ENCODE measurements around the gene PTK6. TPM values are rescaled to one million over a fixed set of nuclear protein-coding genes. Genes with fewer than 3 reads are reported as not detected.

PTK6 gene
- total and polyA plus RNA-seq, 2 of the 13 experiments (the other 11 are each of a cell fraction or from before 2014, with no cell fraction given), result 0.08 TPM; not detected in 1

DNA sequence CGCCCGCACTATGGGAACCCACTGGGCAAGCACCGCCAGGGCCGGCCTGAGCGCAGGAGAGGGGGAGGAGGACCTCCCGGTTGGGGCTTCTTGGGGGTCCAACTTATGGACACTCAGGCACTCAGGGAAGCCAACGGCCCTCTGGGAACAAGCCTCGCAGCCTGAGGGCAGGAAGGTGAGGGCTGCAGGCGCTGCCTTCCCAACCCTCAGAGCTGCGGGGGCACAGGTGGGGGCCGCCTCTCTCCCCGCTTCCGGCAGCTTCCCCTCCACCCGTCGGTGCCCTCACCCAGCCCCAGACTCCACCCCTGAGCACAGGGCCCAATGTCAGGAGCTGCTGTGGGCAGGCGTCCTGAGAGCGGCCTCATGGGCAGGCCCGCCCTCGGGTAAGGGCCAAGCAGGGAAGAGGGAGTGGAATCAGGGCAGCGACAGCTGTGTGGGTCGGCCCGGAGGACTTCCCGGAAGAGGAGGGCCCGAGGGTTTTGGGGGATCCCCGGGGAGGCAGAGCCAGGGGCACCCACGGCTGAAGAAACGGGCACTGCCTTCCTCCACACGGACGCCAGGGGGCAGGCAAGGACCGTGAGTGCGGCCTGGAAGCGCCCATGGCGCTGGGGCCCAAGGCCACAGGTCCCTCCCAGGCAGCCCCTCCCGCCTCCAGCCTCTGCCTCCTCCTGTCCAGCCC lies 488 bp upstream of the PTK6 start (continued):
- peak in 1 of 2 experiments; percentile 98; a peak in 2 of 4 replicates for TF ChIP-seq KLF16 (CRISPR knock-in tag; IDR thresholded peaks at IDR 0.05)
- TF ChIP-seq ZNF672 (CRISPR knock-in tag; IDR thresholded peaks at IDR 0.05), result no peak
- TF ChIP-seq NFYC (CRISPR knock-in tag; IDR thresholded peaks at IDR 0.05), result peak; percentile 48; the same call in 1 of the 2 replicates
- TF ChIP-seq, protein P1, sequence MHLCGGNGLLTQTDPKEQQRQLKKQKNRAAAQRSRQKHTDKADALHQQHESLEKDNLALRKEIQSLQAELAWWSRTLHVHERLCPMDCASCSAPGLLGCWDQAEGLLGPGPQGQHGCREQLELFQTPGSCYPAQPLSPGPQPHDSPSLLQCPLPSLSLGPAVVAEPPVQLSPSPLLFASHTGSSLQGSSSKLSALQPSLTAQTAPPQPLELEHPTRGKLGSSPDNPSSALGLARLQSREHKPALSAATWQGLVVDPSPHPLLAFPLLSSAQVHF (CRISPR knock-in tag; IDR thresholded peaks at IDR 0.05), result no peak
- TF ChIP-seq, protein P2, sequence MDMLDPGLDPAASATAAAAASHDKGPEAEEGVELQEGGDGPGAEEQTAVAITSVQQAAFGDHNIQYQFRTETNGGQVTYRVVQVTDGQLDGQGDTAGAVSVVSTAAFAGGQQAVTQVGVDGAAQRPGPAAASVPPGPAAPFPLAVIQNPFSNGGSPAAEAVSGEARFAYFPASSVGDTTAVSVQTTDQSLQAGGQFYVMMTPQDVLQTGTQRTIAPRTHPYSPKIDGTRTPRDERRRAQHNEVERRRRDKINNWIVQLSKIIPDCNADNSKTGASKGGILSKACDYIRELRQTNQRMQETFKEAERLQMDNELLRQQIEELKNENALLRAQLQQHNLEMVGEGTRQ (IDR thresholded peaks at IDR 0.05; ENCODE audit: low read depth, low read length), result 0 out of 2 replicates have a peak, but pooled peaks have one; percentile 4
- TF ChIP-seq, protein P2 (CRISPR knock-in tag; IDR thresholded peaks at IDR 0.05; ENCODE audit: borderline replicate concordance), result no peak
- TF ChIP-seq, protein P3, sequence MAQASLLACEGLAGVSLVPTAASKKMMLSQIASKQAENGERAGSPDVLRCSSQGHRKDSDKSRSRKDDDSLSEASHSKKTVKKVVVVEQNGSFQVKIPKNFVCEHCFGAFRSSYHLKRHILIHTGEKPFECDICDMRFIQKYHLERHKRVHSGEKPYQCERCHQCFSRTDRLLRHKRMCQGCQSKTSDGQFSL (CRISPR knock-in tag; IDR thresholded peaks at IDR 0.05), result peak; percentile 91
- TF ChIP-seq, protein P4, sequence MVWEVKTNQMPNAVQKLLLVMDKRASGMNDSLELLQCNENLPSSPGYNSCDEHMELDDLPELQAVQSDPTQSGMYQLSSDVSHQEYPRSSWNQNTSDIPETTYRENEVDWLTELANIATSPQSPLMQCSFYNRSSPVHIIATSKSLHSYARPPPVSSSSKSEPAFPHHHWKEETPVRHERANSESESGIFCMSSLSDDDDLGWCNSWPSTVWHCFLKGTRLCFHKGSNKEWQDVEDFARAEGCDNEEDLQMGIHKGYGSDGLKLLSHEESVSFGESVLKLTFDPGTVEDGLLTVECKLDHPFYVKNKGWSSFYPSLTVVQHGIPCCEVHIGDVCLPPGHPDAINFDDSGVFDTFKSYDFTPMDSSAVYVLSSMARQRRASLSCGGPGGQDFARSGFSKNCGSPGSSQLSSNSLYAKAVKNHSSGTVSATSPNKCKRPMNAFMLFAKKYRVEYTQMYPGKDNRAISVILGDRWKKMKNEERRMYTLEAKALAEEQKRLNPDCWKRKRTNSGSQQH (CRISPR knock-in tag; IDR thresholded peaks at IDR 0.05; ENCODE audit: low read depth), result peak; percentile 51; the same call in 1 of the 2 replicates
- peak; percentile 87 for TF ChIP-seq SPEN (CRISPR knock-in tag; IDR thresholded peaks at IDR 0.05; ENCODE audit: low read depth)
- peak; percentile 69; the same call in 1 of the 2 replicates for TF ChIP-seq ZNF367 (CRISPR knock-in tag; IDR thresholded peaks at IDR 0.05; ENCODE audit: borderline replicate concordance)
- no peak for TF ChIP-seq ZFYVE20 (CRISPR knock-in tag; IDR thresholded peaks at IDR 0.05; ENCODE audit: borderline replicate concordance, low read depth)
- TF ChIP-seq, protein P5, sequence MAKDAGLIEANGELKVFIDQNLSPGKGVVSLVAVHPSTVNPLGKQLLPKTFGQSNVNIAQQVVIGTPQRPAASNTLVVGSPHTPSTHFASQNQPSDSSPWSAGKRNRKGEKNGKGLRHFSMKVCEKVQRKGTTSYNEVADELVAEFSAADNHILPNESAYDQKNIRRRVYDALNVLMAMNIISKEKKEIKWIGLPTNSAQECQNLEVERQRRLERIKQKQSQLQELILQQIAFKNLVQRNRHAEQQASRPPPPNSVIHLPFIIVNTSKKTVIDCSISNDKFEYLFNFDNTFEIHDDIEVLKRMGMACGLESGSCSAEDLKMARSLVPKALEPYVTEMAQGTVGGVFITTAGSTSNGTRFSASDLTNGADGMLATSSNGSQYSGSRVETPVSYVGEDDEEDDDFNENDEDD (CRISPR knock-in tag; IDR thresholded peaks at IDR 0.05; ENCODE audit: borderline replicate concordance), result peak; percentile 64; the same call in 1 of the 2 replicates
- TF ChIP-seq, protein P6, sequence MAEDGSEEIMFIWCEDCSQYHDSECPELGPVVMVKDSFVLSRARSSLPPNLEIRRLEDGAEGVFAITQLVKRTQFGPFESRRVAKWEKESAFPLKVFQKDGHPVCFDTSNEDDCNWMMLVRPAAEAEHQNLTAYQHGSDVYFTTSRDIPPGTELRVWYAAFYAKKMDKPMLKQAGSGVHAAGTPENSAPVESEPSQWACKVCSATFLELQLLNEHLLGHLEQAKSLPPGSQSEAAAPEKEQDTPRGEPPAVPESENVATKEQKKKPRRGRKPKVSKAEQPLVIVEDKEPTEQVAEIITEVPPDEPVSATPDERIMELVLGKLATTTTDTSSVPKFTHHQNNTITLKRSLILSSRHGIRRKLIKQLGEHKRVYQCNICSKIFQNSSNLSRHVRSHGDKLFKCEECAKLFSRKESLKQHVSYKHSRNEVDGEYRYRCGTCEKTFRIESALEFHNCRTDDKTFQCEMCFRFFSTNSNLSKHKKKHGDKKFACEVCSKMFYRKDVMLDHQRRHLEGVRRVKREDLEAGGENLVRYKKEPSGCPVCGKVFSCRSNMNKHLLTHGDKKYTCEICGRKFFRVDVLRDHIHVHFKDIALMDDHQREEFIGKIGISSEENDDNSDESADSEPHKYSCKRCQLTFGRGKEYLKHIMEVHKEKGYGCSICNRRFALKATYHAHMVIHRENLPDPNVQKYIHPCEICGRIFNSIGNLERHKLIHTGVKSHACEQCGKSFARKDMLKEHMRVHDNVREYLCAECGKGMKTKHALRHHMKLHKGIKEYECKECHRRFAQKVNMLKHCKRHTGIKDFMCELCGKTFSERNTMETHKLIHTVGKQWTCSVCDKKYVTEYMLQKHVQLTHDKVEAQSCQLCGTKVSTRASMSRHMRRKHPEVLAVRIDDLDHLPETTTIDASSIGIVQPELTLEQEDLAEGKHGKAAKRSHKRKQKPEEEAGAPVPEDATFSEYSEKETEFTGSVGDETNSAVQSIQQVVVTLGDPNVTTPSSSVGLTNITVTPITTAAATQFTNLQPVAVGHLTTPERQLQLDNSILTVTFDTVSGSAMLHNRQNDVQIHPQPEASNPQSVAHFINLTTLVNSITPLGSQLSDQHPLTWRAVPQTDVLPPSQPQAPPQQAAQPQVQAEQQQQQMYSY (CRISPR knock-in tag; IDR thresholded peaks at IDR 0.05), result 0 out of 2 replicates have a peak, but pooled peaks have one; percentile 56
- peak; percentile 88 for TF ChIP-seq RFXAP (CRISPR knock-in tag; IDR thresholded peaks at IDR 0.05; ENCODE audit: borderline replicate concordance)
- TF ChIP-seq, protein P7, sequence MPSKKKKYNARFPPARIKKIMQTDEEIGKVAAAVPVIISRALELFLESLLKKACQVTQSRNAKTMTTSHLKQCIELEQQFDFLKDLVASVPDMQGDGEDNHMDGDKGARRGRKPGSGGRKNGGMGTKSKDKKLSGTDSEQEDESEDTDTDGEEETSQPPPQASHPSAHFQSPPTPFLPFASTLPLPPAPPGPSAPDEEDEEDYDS (CRISPR knock-in tag; IDR thresholded peaks at IDR 0.05), result peak; percentile 50; the same call in 1 of the 2 replicates
- TF ChIP-seq ZNF335 (CRISPR knock-in tag; IDR thresholded peaks at IDR 0.05), result peak; percentile 97
- TF ChIP-seq ZNF546 (CRISPR knock-in tag; conservative IDR thresholded peaks at IDR 0.05), result no peak; the same call in 1 of the 2 replicates
- TF ChIP-seq ASH2L (IDR thresholded peaks at IDR 0.05; ENCODE audit: insufficient read length, low read depth, low read length), result no peak

All from HepG2 (cell line).